Tibial nerve (tissue), 4 donors: Measurements from ENCODE around the gene LSM7. TPM values are rescaled to one million over a fixed set of nuclear protein-coding genes. Genes with fewer than 3 reads are reported as not detected.
A peak's percentile ranks its signal among the peaks of the same experiment; 100 is the strongest.

Source experiments
- DNase-seq, 2 donors: peaks; one replicate each; pipeline ENCODE4 v3.0.0-alpha.2; 2019; ENCODE audit warnings: low spot score in 2 of 2
- H3K27ac ChIP-seq, 4 donors: fragments of 200-600 bp; sonication (generic) in 3 of 4; one replicate each; pipeline ENCODE4 v1.5.1; 2017 to 2019; ENCODE audit warnings: mild to moderate bottlenecking in 1 of 4
- H3K27me3 ChIP-seq, 2 donors: fragments of 200-600 bp; sonication (generic) in 1 of 2; one replicate each; pipeline versions ENCODE4 v1.5.1 to v1.6.0; 2017 to 2019
- H3K36me3 ChIP-seq, 3 donors: fragments of 200-600 bp; sonication (generic); one replicate each; pipeline ENCODE4 v1.5.1; 2018 to 2019
- H3K4me1 ChIP-seq, 4 donors: fragments of 200-600 bp; sonication (generic) in 3 of 4; one replicate each; pipeline ENCODE4 v1.5.1; 2017 to 2019
- H3K4me3 ChIP-seq, 4 donors: fragments of 200-600 bp; sonication (generic) in 3 of 4; one replicate each; pipeline ENCODE4 v1.5.1; 2017 to 2019; ENCODE audit warnings: mild to moderate bottlenecking in 1 of 4, moderate library complexity in 1 of 4
- H3K9me3 ChIP-seq, 4 donors: fragments of 200-600 bp; sonication (generic) in 3 of 4; one replicate each; pipeline ENCODE4 v1.5.1; 2017 to 2019
- CTCF ChIP-seq, 5 experiments: fragments of 200-600 bp in 3 of 5; fragments of 450-650 bp in 2 of 5; sonication (generic) in 3 of 5; IDR thresholded peaks; one replicate each; pipeline ENCODE4 v1.5.1; 2016 to 2019; ENCODE audit warnings: antibody characterized with exemption in 5 of 5, mild to moderate bottlenecking in 3 of 5, moderate library complexity in 2 of 5
- EP300 ChIP-seq, 2 donors: sonication (generic); formaldehyde crosslinking; IDR thresholded peaks; one replicate each; pipeline ENCODE4 v1.6.1; 2017; ENCODE audit warnings: antibody characterized with exemption in 2 of 2, mild to moderate bottlenecking in 1 of 2
- POLR2A ChIP-seq, 2 donors: fragments of 450-650 bp; IDR thresholded peaks; one replicate each; pipeline ENCODE4 v1.6.1; 2017; ENCODE audit warnings: antibody characterized with exemption in 2 of 2, mild to moderate bottlenecking in 2 of 2, moderate library complexity in 2 of 2
- WGBS, 2 donors: methylation state at CpG; one replicate each; pipeline ENCODE4 v1.1.5; 2018; 5-methylcytosine and 5-hydroxymethylcytosine counted together
- total RNA-seq, 4 donors: library from RNA; depleted of rRNA; stranded (reverse); fragments of >200 nt; gene quantifications; one replicate each; pipeline ENCODE4 v1.1.0, GENCODE V29; 2016

The LSM7 gene
- total RNA-seq, 4 donors from 2014 or later, result 54.1 to 167 (median 87.7) TPM

DNA sequence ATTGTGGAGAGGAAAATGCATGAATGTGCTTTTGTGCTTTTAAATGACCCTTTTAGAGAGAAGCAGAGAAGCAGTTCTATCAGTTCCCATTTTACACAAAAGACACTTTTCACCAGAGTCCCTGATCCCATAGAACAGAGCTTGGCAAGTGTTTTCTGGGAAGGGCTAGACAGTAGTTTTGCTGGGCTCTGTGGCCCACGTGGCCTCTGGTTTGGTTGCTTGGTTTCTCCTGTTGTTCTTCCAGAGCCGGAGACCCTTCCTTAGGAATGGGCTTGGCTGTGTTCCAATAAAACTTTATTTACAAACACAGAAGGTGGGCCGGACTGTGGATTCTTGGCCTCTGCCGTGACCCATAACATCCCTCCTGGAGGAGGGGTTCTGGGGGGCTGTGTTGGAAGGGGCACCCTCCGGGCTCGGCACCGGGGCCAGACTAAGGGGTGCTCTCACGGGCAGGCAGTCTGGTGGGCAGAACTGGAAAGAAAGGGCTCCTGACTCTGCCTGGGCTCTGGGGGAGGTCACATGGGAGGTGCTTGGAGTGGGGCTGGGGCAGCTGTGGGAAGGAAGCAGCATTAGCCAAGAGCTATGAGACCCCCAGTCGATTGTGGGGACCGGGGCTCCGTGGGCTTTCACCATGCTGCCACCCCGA, 3.3 kb upstream of the LSM7 start:
- Histone ChIP-seq H3K27me3 (no peaks in the 10 kb centered on the region), H3K9me3 (no peaks in the 10 kb centered on the region), H3K4me3 (no peak overlapping the region), H3K27ac (peak overlapping the region in 3 of 4 donors; percentile 27 to 76 (median 42)), H3K36me3 (peaks cover 0 to 6% (median 0%) of the 10 kb centered on the region in 3 donors), H3K4me1 (peaks cover 0 to 71% (median 45%) of the 10 kb centered on the region in 4 donors)
- TF ChIP-seq EP300 (IDR thresholded peaks at IDR 0.05) (no peak), CTCF (IDR thresholded peaks at IDR 0.05) (no peak)
- 51 to 56% methylated on average over 12 of the region's 12 CpGs for WGBS, 2 donors
- DNase-seq, result no peak

- Histone ChIP-seq H3K4me3 (no peak overlapping the region), H3K27ac (peak overlapping the region in 3 of 4 donors; percentile 27 to 76 (median 42)), H3K4me1 (peaks cover 0 to 79% (median 47%) of the 10 kb centered on the region in 4 donors), H3K9me3 (no peaks in the 10 kb centered on the region), H3K36me3 (peaks cover 0 to 9% (median 0%) of the 10 kb centered on the region in 3 donors), H3K27me3 (no peaks in the 10 kb centered on the region)
- no peak for DNase-seq
- WGBS, 2 donors, result 60 to 63% methylated on average over 18 to 20 of the region's 20 CpGs
- TF ChIP-seq EP300 (IDR thresholded peaks at IDR 0.05) (no peak), POLR2A (IDR thresholded peaks at IDR 0.05) (no peak)
These were observed 2.4 kb upstream of the LSM7 start for GRCh38 chr19:2330632-2331284.

DNA sequence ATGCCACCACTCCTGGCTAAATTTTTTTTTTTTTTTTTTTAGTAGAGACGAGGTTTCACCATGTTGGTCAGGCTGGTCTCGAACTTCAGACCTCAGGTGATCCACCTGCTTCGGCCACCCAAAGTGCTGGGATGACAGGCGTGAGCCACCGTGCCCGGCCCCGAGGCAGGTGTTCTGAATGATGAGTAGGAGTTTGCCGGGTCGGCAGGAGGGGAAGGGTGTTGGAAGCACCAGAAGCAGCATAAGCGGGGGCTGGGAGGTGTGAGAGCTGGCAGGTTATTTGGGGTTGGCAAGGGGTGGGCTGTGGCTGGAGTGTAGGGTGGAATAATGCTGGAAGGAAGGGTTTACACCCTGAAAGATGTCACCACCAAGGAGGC, 1.9 kb upstream of the LSM7 start:
- Histone ChIP-seq H3K27ac (peak overlapping the region in 1 of 4 donors; percentile 76), H3K36me3 (peaks cover 0 to 14% (median 0%) of the 10 kb centered on the region in 3 donors), H3K9me3 (no peaks in the 10 kb centered on the region), H3K4me1 (peaks cover 0 to 79% (median 47%) of the 10 kb centered on the region in 4 donors), H3K27me3 (no peaks in the 10 kb centered on the region), H3K4me3 (no peak overlapping the region)
- WGBS, 2 donors, result 77 to 79% methylated on average over 10 of the region's 10 CpGs
- no peak for DNase-seq
- TF ChIP-seq CTCF (IDR thresholded peaks at IDR 0.05), result no peak
- no peak for TF ChIP-seq EP300 (IDR thresholded peaks at IDR 0.05)
- TF ChIP-seq POLR2A (IDR thresholded peaks at IDR 0.05), result no peak

DNA sequence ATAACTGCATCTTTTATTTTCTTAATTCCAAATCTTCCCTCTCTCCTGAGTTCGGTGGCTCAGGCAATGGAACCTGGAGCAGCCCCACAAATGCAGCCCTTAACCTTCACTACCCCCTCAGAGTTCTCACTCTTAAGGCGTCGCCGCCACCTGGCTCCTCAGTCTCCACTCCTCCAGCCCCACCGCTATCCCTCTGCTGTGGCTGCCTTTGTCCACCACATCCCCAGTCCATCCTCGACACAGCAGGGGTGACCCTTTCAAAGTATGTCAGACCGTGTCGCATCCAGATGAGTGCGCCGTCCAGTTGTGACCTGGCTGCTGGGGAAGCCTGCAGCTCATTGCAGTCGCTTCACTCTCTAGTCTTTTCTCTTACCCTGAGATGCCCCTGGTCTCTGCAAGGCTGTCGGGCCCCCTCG, 1.1 kb upstream of the LSM7 start:
- DNase-seq, result no peak
- TF ChIP-seq CTCF (IDR thresholded peaks at IDR 0.05), result no peak
- TF ChIP-seq POLR2A (IDR thresholded peaks at IDR 0.05), result no peak
- TF ChIP-seq EP300 (IDR thresholded peaks at IDR 0.05), result no peak
- WGBS, 2 donors, result 40 to 41% methylated on average over 13 of the region's 13 CpGs

DNA sequence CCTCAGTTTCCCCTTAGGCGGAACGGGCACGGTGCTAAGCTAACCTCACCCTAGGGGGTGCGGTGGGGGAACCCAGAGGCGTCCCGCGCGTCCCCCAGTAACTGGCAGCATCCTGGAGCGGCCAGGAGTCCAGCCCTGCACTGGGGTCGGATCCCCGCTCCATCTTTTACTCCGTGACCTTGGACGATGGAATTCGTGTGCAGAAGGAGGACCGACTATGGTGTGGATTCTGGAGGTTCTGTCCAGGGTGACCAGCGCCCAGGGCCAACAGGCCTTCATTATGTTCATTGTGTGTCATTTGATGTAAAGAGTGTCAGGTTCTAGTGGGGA, 728 bp upstream of the LSM7 start:
- TF ChIP-seq EP300 (IDR thresholded peaks at IDR 0.05) (no peak), POLR2A (IDR thresholded peaks at IDR 0.05) (no peak), CTCF (IDR thresholded peaks at IDR 0.05) (no peak)
- DNase-seq, result no peak
- Histone ChIP-seq H3K4me3 (peak overlapping the region; percentile 75 to 93 (median 86)), H3K36me3 (peaks cover 0 to 20% (median 0%) of the 10 kb centered on the region in 3 donors), H3K27me3 (no peaks in the 10 kb centered on the region), H3K9me3 (no peaks in the 10 kb centered on the region), H3K27ac (peak overlapping the region in 3 of 4 donors; percentile 79 to 87 (median 84)), H3K4me1 (peaks cover 0 to 73% (median 47%) of the 10 kb centered on the region in 4 donors)
- 2 to 4% methylated on average over 4 to 11 of the region's 16 CpGs for WGBS, 2 donors

More for the DNA sequence above, 1.1 kb upstream of the LSM7 start:
- Histone ChIP-seq H3K4me1 (peaks cover 0 to 77% (median 47%) of the 10 kb centered on the region in 4 donors), H3K27me3 (no peaks in the 10 kb centered on the region), H3K4me3 (peak overlapping the region; percentile 75 to 93 (median 86)), H3K36me3 (peaks cover 0 to 17% (median 0%) of the 10 kb centered on the region in 3 donors), H3K9me3 (no peaks in the 10 kb centered on the region), H3K27ac (peak overlapping the region in 1 of 4 donors; percentile 84)
